Islet of Langerhans (tissue), 1 donor: Measurements from ENCODE around the gene RSPRY1.
"Not testable (repeated sequence)": the region's sequence is repeated elsewhere in the genome, so short reads cannot be mapped to it uniquely, and the experiment has no call there.

Experiments
- FAIRE-seq: peaks from one replicate; lab custom pipeline; 2011; peaks lifted over from hg19 to GRCh38; lab: Jason Lieb, UNC

Gene RSPRY1

DNA sequence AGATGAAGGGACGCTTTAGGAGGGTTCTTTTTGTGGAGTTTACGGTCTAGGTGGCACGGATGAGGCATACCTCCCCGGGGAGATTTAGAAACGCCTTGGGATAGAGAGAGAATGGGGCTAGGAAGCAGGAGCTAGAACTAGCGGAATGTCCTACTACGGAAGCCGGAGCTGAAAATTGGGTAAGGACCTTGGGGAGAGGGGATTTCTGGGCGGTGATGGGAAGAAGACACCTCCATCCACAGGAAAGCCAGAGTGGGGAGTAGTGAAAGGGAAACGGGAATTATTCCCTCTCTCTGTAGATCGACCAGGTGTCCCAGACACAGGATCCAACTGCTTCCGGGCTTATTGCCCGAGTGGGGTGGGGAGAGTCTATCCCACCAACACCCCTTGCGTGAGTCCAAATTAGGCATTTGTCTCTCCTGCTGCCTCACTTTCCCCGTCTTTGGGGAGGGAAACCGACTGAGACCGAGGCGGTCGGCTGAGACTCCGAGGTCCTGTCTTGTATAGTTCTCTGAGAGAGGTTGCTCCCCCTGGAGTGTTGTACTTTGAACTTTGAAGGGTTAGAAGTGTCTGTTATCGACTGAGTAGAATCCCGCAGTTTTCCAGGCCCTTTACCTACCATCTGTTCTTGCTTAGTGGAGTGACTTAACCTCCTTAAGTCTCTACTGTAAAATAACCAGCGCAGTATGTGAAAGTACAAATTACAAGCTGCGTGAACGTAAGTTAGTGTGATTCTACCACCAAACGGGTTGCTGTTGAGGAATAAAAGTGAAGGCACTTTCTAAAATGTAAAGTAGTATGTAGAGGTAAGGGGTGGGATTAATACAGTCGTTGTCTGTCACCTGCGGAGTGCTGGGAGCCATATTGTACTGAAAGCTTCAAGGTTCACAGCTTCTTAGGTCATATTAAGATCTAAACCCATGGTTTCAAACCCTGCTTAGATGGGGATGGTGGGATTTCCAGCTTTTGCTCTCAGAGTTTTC, 1.0 kb downstream of the RSPRY1 start:
- FAIRE-seq: no peak

DNA sequence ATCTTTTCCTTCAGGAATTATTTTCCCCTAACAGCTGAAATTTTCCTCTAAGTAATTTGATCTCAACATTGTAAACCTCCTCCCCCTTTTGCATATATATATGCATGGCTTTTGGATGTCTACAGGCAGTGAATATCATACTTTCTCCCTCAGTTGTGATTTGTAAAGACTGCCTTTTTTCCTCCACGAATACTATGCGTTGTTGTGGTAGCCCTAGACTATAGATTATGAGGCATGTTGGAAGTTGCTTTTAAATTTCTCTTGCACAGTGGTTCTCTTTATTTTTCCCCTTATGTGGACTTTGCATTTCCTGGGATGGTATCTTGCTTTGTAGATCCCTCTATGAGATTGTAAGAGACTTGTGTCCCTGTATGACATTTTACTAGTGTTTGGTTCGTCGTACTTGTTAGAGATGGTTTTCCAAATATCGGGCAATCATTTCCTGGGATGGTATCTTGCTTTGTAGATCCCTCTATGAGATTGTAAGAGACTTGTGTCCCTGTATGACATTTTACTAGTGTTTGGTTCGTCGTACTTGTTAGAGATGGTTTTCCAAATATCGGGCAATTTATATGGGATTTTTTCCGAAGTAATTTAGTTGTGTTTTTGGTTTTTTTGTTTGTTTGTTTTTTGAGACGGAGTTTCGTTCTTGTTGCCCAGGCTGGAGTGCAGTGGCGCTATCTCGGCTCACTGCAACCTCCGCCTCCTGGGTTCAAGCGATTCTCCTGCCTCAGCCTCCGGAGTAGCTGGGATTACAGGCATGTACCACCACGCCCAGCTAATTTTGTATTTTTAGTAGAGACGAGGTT, 2.0 kb downstream of the RSPRY1 start:
- FAIRE-seq: peak; percentile 68

DNA sequence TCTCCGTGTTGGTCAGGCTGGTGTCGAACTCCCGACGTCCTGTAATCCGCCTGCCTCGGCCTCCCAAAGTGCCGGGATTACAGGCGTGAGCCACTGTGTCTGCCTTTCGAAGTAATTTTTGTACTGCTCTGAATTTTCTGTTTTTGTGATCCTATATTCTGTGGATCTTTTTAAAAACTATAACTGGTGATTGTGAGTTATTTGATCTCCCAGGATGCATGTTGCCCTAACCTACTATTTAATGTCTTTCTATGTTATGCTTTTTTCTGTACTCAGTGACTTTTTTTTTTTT, 2.5 kb downstream of the RSPRY1 start:
- FAIRE-seq: no peak

GRCh38 chr16:57189527-57189926, 3.4 kb downstream of the RSPRY1 start:
- not testable (repeated sequence) for FAIRE-seq

DNA sequence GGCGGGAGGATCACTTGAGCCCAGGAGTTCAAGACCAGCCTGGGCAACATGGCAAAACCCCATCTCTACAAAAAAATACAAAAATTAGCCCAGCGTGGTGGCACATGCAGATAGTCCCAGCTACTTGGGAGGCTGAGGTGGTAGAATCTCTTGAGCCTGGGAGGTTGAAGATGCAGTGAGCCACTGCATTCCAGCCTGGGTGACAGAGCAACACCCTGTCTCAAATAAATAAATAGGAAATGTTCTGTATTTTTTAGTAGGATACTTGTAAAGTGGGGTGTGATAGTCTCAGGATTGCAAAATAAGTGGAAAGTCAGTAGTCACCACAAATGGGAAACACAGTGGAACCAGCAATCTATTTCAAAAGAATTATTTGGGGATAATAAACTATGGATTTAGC, 4.0 kb downstream of the RSPRY1 start:
- no peak for FAIRE-seq

GRCh38 chr16:57191056-57191571, 5.0 kb downstream of the RSPRY1 start:
- FAIRE-seq: no peak

GRCh38 chr16:57192146-57192545, 6.0 kb downstream of the RSPRY1 start:
- no peak for FAIRE-seq

DNA sequence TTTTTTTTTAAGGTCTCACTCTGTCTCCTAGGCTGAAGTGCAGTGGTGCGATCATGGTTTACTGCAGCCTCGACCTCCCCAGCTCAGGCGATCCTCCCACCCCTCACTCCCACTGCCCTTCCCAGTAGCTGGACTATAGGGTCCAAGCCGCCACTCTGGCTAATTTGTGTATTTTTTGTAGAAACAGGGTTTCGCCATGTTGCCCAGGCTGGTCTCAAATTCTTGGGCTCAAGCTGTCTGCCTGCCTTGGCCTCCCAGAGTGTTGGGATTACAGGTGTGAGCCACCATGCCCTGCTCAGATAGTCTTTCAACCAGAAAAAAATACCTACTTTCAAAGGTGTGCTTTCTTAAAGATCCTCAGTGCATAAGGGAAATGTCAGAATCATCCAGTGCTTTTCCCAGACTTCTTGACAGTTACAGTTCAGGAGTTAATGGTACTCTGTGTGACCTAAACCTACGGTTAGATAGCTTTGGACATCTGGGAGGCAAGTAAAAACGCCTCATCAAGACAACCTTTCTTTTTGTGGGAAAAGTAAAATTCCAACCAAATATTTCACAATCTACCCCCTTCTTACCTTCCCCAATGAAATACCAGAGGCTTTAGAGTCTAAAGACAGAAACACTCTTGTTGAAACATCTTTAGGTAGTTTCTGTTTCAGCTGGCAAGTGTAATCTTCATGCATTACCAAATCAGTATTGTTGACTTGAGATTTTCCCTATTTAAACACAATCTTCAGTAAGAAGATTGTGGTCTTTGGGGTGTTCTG, 6.8 kb downstream of the RSPRY1 start:
- FAIRE-seq: no peak

- FAIRE-seq: peak; percentile 98
These were observed 8.4 kb downstream of the RSPRY1 start for GRCh38 chr16:57194512-57194911.

- FAIRE-seq: no peak
These were observed 10.2 kb downstream of the RSPRY1 start for GRCh38 chr16:57196286-57196685.

GRCh38 chr16:57196753-57197152, 10.6 kb downstream of the RSPRY1 start:
- FAIRE-seq: no peak

DNA sequence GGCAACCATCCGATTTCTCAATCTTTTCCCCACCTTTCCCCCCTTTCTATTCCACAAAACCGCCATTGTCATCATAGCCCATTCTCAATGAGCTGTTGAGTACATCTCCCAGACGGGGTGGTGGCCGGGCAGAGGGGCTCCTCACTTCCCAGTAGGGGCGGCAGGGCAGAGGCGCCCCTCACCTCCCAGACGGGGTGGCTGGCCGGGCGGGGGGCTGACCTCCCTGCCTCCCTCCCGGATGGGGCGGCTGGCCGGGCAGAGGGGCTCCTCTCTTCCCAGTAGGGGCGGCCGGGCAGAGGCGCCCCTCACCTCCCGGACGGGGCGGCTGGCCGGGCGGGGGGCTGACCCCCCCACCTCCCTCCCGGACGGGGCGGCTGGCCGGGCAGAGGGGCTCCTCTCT, 14.2 kb downstream of the RSPRY1 start:
- FAIRE-seq: not testable (repeated sequence)

DNA sequence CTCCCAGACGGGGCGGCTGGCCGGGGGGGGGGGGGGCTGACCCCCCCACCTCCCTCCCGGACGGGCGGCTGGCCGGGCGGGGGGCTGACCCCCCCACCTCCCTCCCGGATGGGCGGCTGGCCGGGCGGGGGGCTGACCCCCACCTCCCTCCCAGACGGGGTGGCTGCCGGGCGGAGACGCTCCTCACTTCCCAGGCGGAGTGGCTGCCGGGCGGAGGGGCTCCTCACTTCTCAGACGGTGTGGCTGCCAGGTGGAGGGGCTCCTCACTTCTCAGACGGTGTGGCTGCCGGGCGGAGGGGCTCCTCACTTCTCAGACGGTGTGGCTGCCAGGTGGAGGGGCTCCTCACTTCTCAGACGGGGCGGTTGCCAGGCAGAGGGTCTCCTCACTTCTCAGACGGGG, 14.8 kb downstream of the RSPRY1 start:
- FAIRE-seq: not testable (repeated sequence)

- no peak for FAIRE-seq
These were observed 16.2 kb downstream of the RSPRY1 start for GRCh38 chr16:57202095-57202886.

DNA sequence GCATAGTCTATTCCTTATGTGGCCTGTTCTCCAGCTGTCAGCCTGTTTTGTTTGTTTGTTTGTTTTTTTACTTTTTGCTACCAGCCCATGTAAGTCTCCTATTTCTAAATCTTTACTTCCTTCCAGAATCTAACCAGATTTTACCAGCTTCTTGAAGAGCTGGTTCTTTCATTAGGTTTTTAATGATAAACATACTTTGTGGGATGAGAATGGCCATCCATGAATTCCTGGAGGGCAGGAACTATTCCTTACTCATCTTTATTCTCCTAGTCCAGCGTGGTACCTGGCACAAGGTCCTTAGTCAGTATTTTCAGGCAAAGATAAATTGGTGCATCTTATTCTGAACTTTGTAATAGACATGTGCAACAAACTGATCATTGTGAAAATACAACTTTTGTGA, 17.3 kb downstream of the RSPRY1 start:
- no peak for FAIRE-seq

DNA sequence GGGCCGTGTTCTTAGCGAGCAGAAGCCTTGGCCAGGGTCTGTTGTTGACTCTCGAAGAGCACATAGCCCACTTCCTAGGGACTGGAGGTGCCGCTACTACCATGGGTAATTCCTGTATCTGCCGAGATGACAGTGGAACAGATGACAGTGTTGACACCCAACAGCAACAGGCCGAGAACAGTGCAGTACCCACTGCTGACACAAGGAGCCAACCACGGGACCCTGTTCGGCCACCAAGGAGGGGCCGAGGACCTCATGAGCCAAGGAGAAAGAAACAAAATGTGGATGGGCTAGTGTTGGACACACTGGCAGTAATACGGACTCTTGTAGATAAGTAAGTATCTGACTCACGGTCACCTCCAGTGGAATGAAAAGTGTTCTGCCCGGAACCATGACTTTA, 18.5 kb downstream of the RSPRY1 start:
- FAIRE-seq: no peak

DNA sequence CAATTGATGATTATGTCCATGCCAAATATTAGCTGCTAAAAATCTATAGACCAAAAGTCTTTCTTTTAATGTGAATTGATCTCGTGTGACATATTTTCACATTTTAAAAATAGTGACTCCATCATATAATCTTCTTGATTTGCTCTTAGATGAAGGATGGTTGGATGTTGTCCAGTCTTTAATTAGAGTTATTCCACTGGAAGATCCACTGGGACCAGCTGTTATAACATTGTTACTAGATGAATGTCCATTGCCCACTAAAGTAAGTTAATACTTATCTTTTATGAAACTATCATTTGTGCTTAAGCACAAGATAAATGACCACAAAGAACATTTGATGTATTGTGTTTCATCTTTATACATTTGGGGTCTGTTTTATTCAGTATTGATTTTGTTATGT, 22.8 kb downstream of the RSPRY1 start:
- FAIRE-seq: no peak

DNA sequence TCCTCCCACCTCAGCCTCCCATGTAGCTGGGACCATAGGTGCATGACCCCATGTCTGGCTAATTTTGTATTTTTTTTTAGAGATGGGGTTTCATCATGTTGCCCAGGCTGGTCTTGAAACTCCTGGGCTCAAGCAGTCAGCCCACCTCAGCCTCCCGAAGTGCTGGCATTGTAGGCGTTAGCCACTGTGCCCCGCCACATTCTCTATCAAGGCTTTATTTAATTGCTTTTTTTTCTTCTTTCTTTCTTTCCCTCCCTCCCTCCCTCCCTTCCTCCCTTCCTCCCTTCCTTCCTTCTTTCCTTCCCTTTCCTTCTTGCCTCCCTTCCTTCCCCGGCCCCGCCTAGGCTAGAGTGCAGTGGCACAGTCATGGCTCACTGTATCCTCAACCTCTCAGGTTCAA, 23.7 kb downstream of the RSPRY1 start:
- FAIRE-seq: no peak

- FAIRE-seq: no peak
These were observed 27.3 kb downstream of the RSPRY1 start for GRCh38 chr16:57213462-57213861.

DNA sequence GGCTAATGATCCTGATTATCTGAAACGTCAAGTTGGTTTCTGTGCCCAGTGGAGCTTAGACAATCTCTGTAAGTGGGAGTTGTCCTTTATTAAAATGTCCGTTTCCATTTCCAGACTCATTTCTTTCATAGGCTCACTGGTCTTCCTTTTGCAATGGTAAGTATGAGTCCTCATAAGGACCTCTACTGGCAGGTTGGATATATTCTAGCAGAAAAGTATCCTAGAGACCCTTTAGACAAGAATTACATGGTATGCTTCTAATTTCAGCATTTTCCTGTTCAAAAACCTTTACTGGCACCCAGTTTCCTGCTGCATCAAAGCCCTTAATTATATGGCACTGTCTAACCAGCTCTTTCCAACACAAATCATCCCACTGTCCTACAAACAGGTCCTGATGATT, 30.8 kb downstream of the RSPRY1 start:
- no peak for FAIRE-seq

GRCh38 chr16:57223057-57223456, 36.9 kb downstream of the RSPRY1 start:
- FAIRE-seq: no peak
